ENCODE measurements around the gene CDH12.

- no peak for TF ChIP-seq POLR2AphosphoS5 (IDR thresholded peaks at IDR 0.05; ENCODE audit: low read depth, low read length)
- no peak for TF ChIP-seq TAF1 (IDR thresholded peaks at IDR 0.05; ENCODE audit: borderline replicate concordance, low read depth, low read length)
Measured at GRCh38 chr5:22354956-22355355, 498.2 kb downstream of the CDH12 start.

All from GM12892 (cell line).